Inflammatory macrophage (primary cell): ENCODE results near the gene EIF4E1B.

ENCODE experiments used
- DNase-seq, 2 donors: peaks; one replicate each; pipeline ENCODE4 v3.0.0-alpha.2; 2020 to 2022

EIF4E1B gene

DNA sequence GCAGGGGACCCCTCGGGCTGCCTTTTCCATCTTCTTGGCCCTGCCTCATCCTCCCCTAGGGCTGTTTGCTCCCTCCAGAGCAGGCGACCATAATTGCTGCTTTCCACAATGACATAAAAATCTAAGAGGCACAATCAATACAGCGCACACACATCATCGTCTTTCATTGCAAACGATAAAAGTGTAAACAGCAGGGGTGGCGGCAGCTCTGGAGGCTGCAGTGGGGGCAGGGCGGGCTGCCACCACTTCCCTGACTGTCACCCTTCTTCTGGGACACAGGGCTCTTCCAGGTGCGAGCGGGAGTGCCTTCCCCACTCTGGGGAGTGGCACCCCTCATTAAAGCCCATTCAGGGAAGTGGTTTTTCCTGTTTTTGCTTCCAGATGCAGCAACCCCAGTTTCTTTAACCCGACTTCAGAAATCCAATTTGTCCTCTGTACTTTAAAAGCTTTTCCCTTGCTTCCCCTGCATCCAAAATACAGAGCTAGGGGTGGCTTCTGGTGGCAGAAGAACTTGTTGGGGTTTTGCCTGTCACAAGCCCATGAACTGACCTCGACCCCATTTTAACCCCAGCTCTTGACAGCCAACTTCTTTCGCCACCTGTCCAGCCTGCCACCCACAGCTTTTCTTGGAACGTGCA lies 62.5 kb downstream of the EIF4E1B start:
- DNase-seq = no peak

DNA sequence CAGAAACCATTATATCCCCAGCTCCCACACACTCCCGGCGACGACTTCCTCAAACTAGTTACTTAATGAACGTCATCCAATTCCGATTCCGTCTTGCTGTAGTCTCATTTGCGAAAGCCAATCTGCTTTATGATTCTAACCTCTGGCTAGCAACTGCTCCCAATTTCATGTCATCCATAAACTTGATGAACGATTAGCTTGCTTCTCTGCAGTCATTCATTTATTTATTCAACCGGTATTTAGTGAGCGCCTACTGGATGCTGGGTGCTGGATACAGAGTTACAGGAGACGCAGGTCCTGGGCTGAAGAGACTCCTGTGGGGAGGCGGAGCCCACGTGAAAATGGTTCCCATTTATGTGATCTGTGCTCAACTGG lies 63.0 kb downstream of the EIF4E1B start:
- DNase-seq = peak; percentile 74 to 75

DNA sequence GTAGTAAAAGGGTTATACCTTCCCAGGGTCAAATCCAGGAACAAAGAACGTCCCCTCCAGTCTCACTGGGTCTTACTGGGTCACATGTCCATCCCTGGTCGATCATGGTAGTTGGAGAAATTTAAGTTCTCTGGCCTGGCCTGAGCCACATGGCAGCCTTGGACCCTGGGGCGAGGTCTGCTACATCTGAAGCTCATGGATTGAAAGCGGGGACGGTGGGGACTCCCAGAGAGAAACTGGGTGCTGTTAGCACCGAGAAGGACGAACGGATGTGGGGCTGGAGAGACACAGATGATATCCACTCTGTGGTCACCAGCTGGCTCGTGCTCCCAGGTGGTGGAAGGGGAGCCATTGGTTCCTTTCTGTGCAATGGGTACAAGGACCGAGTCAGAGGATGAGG lies 63.7 kb downstream of the EIF4E1B start:
- no peak for DNase-seq

DNA sequence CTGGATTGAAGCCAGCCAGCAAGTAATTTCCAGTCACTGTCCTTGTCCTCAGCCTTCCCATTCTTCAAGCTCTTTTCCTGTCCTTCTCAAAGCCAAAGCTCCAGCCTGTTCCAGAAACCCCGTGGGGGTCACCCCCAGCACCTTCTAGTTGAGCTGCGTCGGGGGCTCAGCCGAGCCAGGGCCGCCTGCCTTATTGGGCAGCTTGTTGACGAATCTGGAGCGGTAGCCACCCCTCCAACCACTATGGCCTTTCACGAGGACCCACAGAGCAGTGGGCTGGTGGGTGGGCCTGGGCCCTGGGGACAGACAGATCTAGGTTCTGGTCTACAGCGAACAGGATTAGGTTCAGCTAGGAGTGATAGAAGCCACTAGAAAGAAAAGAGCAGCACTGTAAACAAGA lies 64.2 kb downstream of the EIF4E1B start:
- no peak for DNase-seq

DNA sequence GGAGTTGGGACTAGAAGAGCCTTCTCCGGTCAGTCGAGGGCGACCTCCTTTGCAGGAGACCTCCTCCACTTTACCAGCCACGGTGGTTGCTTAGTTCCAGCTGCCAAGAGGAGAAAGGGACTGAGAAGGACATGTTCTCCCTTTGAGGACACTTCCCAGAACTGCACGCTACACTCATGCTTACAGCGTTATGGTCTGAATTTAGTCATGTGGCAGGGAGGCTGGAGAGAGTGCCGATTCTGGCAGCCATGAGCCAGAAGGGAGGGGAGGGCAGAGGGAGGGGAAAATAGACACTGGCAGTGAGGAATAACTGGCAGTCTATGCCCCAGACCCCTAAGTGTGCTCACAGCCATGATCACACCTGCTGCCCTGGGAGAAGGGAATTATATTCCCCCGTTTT lies 64.6 kb downstream of the EIF4E1B start:
- no peak for DNase-seq
